NT2/D1 (cell line): Measurements from ENCODE around the gene EP400.
"Not testable (repeated sequence)": the region's sequence is repeated elsewhere in the genome, so short reads cannot be mapped to it uniquely, and the experiment has no call there.

ENCODE experiments used
- DNase-seq: peaks from one replicate; pipeline ENCODE4 v3.0.0-alpha.2; 2011; ENCODE audit warnings: low read depth, low spot score
- H3K27me3 ChIP-seq: 2 replicates; pipeline ENCODE4 v1.6.0; 2011; ENCODE audit warnings: mild to moderate bottlenecking; ENCODE audit not compliant: insufficient read length, insufficient read depth
- H3K36me3 ChIP-seq: 2 replicates; pipeline ENCODE4 v1.6.1; 2011; ENCODE audit warnings: mild to moderate bottlenecking, low read length, mixed read lengths; ENCODE audit not compliant: insufficient read depth, insufficient read length
- H3K4me1 ChIP-seq: 2 replicates; pipeline ENCODE4 v1.5.1; 2011; ENCODE audit not compliant: insufficient read depth, insufficient read length
- H3K4me3 ChIP-seq: 2 replicates; pipeline ENCODE4 v1.5.1; 2011; ENCODE audit warnings: low read depth; ENCODE audit not compliant: insufficient read length
- H3K9ac ChIP-seq: 2 replicates; pipeline ENCODE4 v1.6.0; 2011; ENCODE audit warnings: low read depth; ENCODE audit not compliant: insufficient read length
- H3K9me3 ChIP-seq: 2 replicates; pipeline ENCODE4 v1.5.1; 2011; ENCODE audit warnings: mild to moderate bottlenecking, low read length; ENCODE audit not compliant: insufficient read depth
- SUZ12 ChIP-seq: IDR thresholded peaks from 2 replicates; pipeline ENCODE4 v1.6.1; 2011; ENCODE audit not compliant: insufficient read length, insufficient read depth; ENCODE audit errors: extremely low read depth
- YY1 ChIP-seq: IDR thresholded peaks from 2 replicates; pipeline ENCODE4 v1.6.1; 2011; ENCODE audit not compliant: insufficient read length, insufficient read depth
- ZNF274 ChIP-seq: IDR thresholded peaks from 2 replicates; pipeline ENCODE4 v1.6.1; 2011; ENCODE audit warnings: mild to moderate bottlenecking, low read depth, low read length

EP400 gene

DNA sequence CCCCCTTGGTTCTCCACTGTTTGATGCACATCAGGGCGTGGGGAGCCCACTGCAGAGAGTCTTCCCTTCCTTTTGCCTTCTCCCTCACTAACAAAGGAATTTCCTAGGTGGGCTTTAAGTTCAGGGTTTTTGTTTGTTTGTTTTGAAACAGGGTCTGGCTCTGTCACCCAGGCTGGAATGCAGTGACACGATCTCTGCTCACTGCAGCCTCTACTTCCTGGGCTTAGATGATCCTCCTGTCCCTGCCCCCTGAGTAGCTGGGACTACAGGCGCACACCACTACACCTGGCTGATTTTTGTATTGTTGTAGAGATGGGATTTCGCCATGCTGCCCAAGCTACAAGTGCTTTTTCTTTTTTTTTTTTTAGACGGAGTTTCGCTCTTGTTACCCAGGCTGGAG, 33.8 kb downstream of the EP400 start:
- Histone ChIP-seq H3K36me3 (peaks cover 79% of the 10 kb centered on the region), H3K9ac (no peak overlapping the region), H3K27me3 (no peaks in the 10 kb centered on the region), H3K9me3 (no peaks in the 10 kb centered on the region), H3K4me1 (peaks cover 3% of the 10 kb centered on the region), H3K4me3 (no peak overlapping the region)
- no peak for TF ChIP-seq ZNF274
- no peak for TF ChIP-seq SUZ12
- no peak for TF ChIP-seq YY1
- DNase-seq: no peak

DNA sequence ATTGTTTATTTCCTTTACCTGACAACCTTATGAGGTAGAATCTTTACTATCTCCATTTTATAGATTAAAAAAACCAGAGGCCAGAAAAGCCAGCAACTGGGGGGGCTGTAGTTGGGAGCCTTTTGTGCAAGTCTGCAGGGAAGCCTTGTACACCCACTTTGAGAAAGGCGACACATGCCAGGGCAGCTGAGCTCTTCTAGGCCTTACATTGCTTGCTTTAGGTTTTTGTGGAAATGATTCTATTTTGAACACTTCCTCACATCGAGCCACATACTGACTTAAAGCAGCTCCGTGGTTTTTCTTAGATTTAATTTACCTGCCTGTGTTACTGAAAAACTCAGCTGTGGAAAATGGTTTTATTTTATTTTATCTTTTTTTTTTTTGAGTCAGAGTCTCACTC, 34.6 kb downstream of the EP400 start:
- Histone ChIP-seq H3K4me3 (no peak overlapping the region), H3K9me3 (no peaks in the 10 kb centered on the region), H3K4me1 (peaks cover 11% of the 10 kb centered on the region), H3K9ac (no peak overlapping the region), H3K36me3 (peaks cover 85% of the 10 kb centered on the region), H3K27me3 (no peaks in the 10 kb centered on the region)
- TF ChIP-seq ZNF274 (no peak), YY1 (no peak), SUZ12 (no peak)
- DNase-seq: no peak

DNA sequence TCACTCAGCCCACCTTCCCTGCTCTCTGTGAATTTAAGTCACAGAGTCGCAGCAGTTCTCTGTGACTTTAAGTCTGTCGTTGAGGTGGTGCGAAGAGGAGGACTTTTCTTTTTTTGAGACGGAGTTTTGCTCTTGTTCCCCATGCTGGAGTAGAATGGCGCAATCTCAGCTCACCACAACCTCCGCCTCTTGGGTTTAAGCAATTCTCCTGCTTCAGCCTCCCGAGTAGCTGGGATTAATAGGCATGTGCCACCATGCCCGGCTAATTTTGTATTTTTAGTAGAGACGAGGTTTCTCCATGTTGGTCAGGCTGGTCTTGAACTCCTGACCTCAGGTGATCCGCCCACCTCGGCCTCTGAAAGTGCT, 35.8 kb downstream of the EP400 start:
- H3K9ac ChIP-seq, H3K9me3 ChIP-seq, H3K27me3 ChIP-seq, DNase-seq, H3K4me3 ChIP-seq: not testable (repeated sequence)
- Histone ChIP-seq H3K4me1 (peaks cover 11% of the 10 kb centered on the region), H3K36me3 (peaks cover 75% of the 10 kb centered on the region)

DNA sequence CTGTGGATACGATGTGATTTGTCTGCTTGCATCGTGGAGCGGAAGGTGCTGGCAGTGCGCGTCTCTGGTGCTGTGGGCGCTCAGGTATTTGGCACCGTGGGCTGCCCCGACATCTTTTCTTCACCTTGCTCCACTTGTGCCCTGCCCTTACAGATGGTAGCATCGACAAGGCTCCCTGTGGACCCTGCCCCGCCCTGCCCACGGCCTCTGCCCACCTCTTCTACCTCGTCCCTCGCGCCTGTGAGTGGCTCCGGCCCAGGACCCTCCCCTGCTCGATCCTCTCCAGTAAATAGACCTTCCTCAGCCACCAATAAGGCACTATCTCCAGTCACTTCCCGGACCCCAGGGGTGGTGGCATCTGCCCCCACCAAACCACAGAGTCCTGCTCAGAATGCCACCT, 36.6 kb downstream of the EP400 start:
- TF ChIP-seq YY1: no peak

DNA sequence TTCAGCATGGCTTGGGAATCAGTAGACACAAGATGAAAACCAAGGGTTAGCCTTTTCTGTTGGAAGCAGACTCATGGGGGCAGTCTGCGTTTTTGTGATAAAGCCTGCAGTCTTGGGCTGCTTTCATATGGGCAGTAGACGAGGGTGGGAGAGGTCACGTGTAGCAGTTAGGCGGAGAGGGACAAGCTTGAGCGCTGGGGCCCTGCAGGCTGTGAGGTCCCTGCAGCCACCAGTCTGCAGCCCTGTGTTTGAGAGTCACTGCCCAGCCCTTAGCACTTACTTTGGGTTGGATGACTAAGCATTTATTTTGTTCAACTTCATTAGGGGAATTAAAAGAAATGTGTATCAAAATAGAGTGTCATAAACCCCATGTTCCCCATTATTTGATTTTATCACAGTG, 37.2 kb downstream of the EP400 start:
- Histone ChIP-seq H3K27me3 (no peaks in the 10 kb centered on the region), H3K4me1 (peaks cover 15% of the 10 kb centered on the region), H3K9me3 (no peaks in the 10 kb centered on the region), H3K9ac (no peak overlapping the region), H3K36me3 (peaks cover 73% of the 10 kb centered on the region), H3K4me3 (no peak overlapping the region)
- no peak for TF ChIP-seq ZNF274
- no peak for TF ChIP-seq YY1
- no peak for TF ChIP-seq SUZ12
- no peak for DNase-seq

More for the DNA sequence above, 36.6 kb downstream of the EP400 start:
- no peak for DNase-seq
- H3K4me3 ChIP-seq: no peak overlapping the region
- H3K27me3 ChIP-seq: no peaks in the 10 kb centered on the region
- peaks cover 75% of the 10 kb centered on the region for H3K36me3 ChIP-seq
- H3K9ac ChIP-seq: no peak overlapping the region
- no peaks in the 10 kb centered on the region for H3K9me3 ChIP-seq
- H3K4me1 ChIP-seq: peaks cover 15% of the 10 kb centered on the region

DNA sequence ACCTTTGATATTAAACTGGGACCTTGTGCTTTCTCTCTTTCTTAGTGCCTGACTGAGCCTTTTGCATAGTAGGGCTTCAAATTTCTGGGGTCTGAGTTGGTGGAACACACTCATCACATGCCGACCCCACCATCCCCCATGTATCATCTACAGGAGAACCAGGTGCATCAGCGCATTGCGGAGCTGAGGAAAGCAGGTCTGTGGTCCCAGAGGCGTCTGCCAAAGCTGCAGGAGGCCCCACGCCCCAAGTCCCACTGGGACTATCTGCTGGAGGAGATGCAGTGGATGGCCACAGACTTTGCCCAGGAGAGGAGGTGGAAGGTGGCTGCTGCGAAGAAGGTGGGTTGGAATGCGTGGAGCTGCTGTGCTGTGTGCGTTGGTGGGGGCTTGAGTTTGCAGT, 37.8 kb downstream of the EP400 start:
- Histone ChIP-seq H3K4me1 (peaks cover 15% of the 10 kb centered on the region), H3K36me3 (peaks cover 73% of the 10 kb centered on the region), H3K27me3 (no peaks in the 10 kb centered on the region), H3K9me3 (no peaks in the 10 kb centered on the region), H3K4me3 (no peak overlapping the region), H3K9ac (no peak overlapping the region)
- no peak for DNase-seq
- TF ChIP-seq YY1 (no peak), ZNF274 (no peak), SUZ12 (no peak)

DNA sequence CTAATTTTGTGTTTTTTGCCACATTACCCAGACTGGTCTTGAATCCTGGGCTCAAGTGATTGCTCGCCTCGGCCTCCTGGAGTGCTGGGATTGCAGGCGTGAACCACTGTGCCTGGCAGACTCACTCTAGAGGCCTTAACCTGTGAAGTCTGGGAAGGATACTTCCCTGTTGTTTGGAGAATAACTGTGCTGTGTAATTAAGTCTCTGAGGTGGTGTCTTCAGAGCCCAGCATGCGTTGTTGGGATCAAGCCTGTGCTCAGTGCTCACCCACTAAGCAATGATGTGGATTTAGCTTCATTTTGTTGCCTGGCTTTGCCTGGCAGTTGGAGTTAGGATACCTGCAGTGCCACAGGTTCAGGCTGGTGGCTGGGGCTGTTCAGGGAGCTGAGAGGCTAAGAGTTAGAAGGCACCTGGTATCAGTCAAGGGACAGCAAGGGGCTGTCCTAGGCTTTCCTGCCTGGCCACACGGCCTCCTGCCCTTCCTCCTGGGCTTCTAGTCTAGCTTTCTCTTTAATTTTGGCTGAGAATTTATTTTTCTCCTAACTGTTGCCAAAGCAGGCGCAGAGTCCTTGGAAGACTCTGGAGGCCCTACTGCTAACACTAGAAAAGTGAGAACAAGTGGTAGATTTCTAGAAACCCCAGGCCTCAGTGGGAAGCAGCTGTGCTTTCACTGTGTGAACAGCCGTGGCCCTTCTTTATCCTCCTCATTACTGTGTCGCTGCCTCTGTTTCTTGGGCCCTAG, 38.5 kb downstream of the EP400 start:
- TF ChIP-seq YY1 (no peak), ZNF274 (no peak), SUZ12 (no peak)
- Histone ChIP-seq H3K36me3 (peaks cover 76% of the 10 kb centered on the region), H3K9ac (no peak overlapping the region), H3K9me3 (no peaks in the 10 kb centered on the region), H3K27me3 (no peaks in the 10 kb centered on the region), H3K4me3 (no peak overlapping the region), H3K4me1 (peaks cover 11% of the 10 kb centered on the region)
- no peak for DNase-seq

DNA sequence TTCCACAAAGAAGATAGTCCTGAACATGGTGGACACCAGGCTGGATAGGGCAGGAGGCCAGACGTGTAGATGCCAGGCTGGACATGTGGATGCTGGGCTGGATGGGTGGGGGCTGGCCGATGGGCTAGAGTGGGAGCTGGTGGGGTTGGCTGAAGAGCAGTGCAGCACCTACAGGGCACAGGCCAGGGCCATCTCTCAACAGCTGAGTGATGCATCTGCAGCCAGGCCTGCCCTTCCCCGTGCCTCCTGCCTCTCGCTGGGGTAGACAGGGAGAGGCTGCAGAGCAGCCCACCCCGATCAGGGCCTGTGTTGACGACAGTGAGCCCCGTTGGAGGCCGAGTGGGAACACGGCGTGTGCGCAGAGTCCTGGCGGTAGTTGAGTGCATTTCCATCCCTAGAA, 39.3 kb downstream of the EP400 start:
- Histone ChIP-seq H3K9ac (no peak overlapping the region), H3K4me3 (no peak overlapping the region), H3K36me3 (peaks cover 79% of the 10 kb centered on the region)

More for the DNA sequence above, 39.3 kb downstream of the EP400 start:
- Histone ChIP-seq H3K9me3 (no peaks in the 10 kb centered on the region), H3K4me1 (peaks cover 11% of the 10 kb centered on the region), H3K27me3 (no peaks in the 10 kb centered on the region)
- DNase-seq: no peak
- TF ChIP-seq SUZ12 (no peak), YY1 (no peak), ZNF274 (no peak)
